Activated B cell treated with CpG ODN at 0.5 μM for 24 hours (primary cell): ENCODE measurements around the gene HS3ST1. TPM values are rescaled to one million over a fixed set of nuclear protein-coding genes. Genes with fewer than 3 reads are reported as not detected.

Experiments used
- ATAC-seq: fragments of 200-7000 bp; cut with Tn5 transposase; one replicate; pipeline ENCODE4 v1.10.0; 2021; ENCODE audit warnings: low read depth, mild to moderate bottlenecking, moderate library complexity
- CTCF ChIA-PET: fragments of 350-600 bp; sonication (Branson Sonifier 250); formaldehyde crosslinking; loops from one replicate; lab custom pipeline; 2021; ENCODE audit warnings: antibody characterized with exemption; lab: Charles Lee
- POLR2A ChIA-PET: fragments of 350-600 bp; sonication (Branson Sonifier 250); formaldehyde crosslinking; loops from one replicate; lab custom pipeline; 2021; ENCODE audit warnings: antibody characterized with exemption; lab: Charles Lee
- DNase-seq: peaks from one replicate; pipeline ENCODE4 v3.0.0; 2022
- H3K27ac Mint-ChIP-seq: one replicate; pipeline ENCODE4 v1.8.0; 2020; ENCODE audit warnings: mixed read lengths
- H3K27me3 Mint-ChIP-seq: one replicate; pipeline ENCODE4 v1.8.0; 2021; ENCODE audit warnings: mixed read lengths
- H3K36me3 Mint-ChIP-seq: one replicate; pipeline ENCODE4 v1.8.0; 2021; ENCODE audit warnings: low read depth, mixed read lengths
- H3K4me1 Mint-ChIP-seq: one replicate; pipeline ENCODE4 v1.8.0; 2021; ENCODE audit warnings: mixed read lengths
- H3K4me3 Mint-ChIP-seq: one replicate; pipeline ENCODE4 v1.8.0; 2020; ENCODE audit warnings: mild to moderate bottlenecking, mixed read lengths
- H3K9me3 Mint-ChIP-seq: one replicate; pipeline ENCODE4 v1.8.0; 2020; ENCODE audit warnings: mixed read lengths
- intact Hi-C: fragments of 100-400 bp; cut with micrococcal nuclease; formaldehyde crosslinking; loops from one replicate; pipeline ENCODE4 v1.15.1; 2024
- total RNA-seq: library from RNA; stranded (reverse); gene quantifications from 2 replicates; pipeline ENCODE4 v1.2.3, GENCODE V29; 2022
- TF ChIP-seq, protein P1 (sequence below): fragments of 200-600 bp; IDR thresholded peaks from one replicate; pipeline ENCODE4 v1.8.0; 2022; ENCODE audit warnings: antibody characterized with exemption, mild to moderate bottlenecking

Gene HS3ST1
- total RNA-seq, 1 donor from 2014 or later = 2.1 TPM

GRCh38 chr4:11426731-11427120 lies 2.0 kb downstream of the HS3ST1 start:
- CTCF ChIA-PET = interaction anchor here (0.8 to 1.6 kb wide), 3 partner anchors 533 to 850 kb away, joined by 4 to 6 read pairs (median 5); no protein-coding TSS in a partner anchor
- peaks cover 79% of the 10 kb centered on the region for H3K4me1 Mint-ChIP-seq

GRCh38 chr4:11426003-11426402 lies 2.7 kb downstream of the HS3ST1 start:
- H3K9me3 Mint-ChIP-seq = no peaks in the 10 kb centered on the region
- TF ChIP-seq, protein P1, sequence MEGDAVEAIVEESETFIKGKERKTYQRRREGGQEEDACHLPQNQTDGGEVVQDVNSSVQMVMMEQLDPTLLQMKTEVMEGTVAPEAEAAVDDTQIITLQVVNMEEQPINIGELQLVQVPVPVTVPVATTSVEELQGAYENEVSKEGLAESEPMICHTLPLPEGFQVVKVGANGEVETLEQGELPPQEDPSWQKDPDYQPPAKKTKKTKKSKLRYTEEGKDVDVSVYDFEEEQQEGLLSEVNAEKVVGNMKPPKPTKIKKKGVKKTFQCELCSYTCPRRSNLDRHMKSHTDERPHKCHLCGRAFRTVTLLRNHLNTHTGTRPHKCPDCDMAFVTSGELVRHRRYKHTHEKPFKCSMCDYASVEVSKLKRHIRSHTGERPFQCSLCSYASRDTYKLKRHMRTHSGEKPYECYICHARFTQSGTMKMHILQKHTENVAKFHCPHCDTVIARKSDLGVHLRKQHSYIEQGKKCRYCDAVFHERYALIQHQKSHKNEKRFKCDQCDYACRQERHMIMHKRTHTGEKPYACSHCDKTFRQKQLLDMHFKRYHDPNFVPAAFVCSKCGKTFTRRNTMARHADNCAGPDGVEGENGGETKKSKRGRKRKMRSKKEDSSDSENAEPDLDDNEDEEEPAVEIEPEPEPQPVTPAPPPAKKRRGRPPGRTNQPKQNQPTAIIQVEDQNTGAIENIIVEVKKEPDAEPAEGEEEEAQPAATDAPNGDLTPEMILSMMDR = no peak
- H3K4me3 Mint-ChIP-seq = peak overlapping the region; percentile 32
- H3K36me3 Mint-ChIP-seq = peaks cover 16% of the 10 kb centered on the region
- peaks cover 2% of the 10 kb centered on the region for H3K27me3 Mint-ChIP-seq
- intact Hi-C loops = loop anchor here (2.0 to 10.0 kb wide), 6 partner anchors 196 to 1401 kb away; partner anchors contain the start of genes CLNK and SLC2A9
- DNase-seq = no peak
- H3K27ac Mint-ChIP-seq = peak overlapping the region; percentile 53
- no peak for ATAC-seq
- H3K4me1 Mint-ChIP-seq = peaks cover 79% of the 10 kb centered on the region
- ChIA-PET POLR2A (no interaction called here), CTCF (interaction anchor here (0.6 to 1.5 kb wide), 2 partner anchors 10 to 845 kb away, joined by 3 to 6 read pairs; no protein-coding TSS in a partner anchor)

More at GRCh38 chr4:11426731-11427120, 2.0 kb downstream of the HS3ST1 start:
- peaks cover 11% of the 10 kb centered on the region for H3K36me3 Mint-ChIP-seq
- H3K27me3 Mint-ChIP-seq = peaks cover 2% of the 10 kb centered on the region
- H3K9me3 Mint-ChIP-seq = no peaks in the 10 kb centered on the region
- no peak for DNase-seq
- ATAC-seq = no peak
- TF ChIP-seq, protein P1 = no peak
- intact Hi-C loops = loop anchor here (2.0 to 10.0 kb wide), 6 partner anchors 196 to 1402 kb away; partner anchors contain the start of genes CLNK and SLC2A9
- peak overlapping the region; percentile 50 for H3K27ac Mint-ChIP-seq
- POLR2A ChIA-PET = interaction anchor here (0.7 kb wide), 1 partner anchor 13 kb away, joined by 4 read pairs; no protein-coding TSS in a partner anchor
- H3K4me3 Mint-ChIP-seq = peak overlapping the region; percentile 91

GRCh38 chr4:11424856-11425255 lies 3.8 kb downstream of the HS3ST1 start:
- no peak overlapping the region for H3K4me3 Mint-ChIP-seq
- H3K36me3 Mint-ChIP-seq = peaks cover 18% of the 10 kb centered on the region
- DNase-seq = no peak
- TF ChIP-seq, protein P1 = no peak
- peaks cover 79% of the 10 kb centered on the region for H3K4me1 Mint-ChIP-seq
- intact Hi-C loops = loop anchor here (1.0 to 10.0 kb wide), 9 partner anchors 197 to 1400 kb away; partner anchors contain the start of genes CLNK and SLC2A9
- no peak for ATAC-seq
- peaks cover 2% of the 10 kb centered on the region for H3K27me3 Mint-ChIP-seq
- POLR2A ChIA-PET = no interaction called here
- no peaks in the 10 kb centered on the region for H3K9me3 Mint-ChIP-seq
- CTCF ChIA-PET = interaction anchor here (0.7 to 2.0 kb wide), 16 partner anchors 8 to 1221 kb away, joined by 3 to 21 read pairs (median 4); no protein-coding TSS in a partner anchor
- peak overlapping the region; percentile 53 for H3K27ac Mint-ChIP-seq

- POLR2A ChIA-PET = no interaction called here
- CTCF ChIA-PET = interaction anchor here (0.7 to 2.0 kb wide), 19 partner anchors 9 to 870 kb away, joined by 3 to 21 read pairs (median 5); no protein-coding TSS in a partner anchor
- Mint-ChIP-seq H3K27ac (peak overlapping the region; percentile 13), H3K4me1 (peaks cover 77% of the 10 kb centered on the region), H3K27me3 (peaks cover 2% of the 10 kb centered on the region), H3K36me3 (peaks cover 21% of the 10 kb centered on the region), H3K4me3 (no peak overlapping the region), H3K9me3 (no peaks in the 10 kb centered on the region)
- DNase-seq = no peak
- intact Hi-C loops = loop anchor here (1.0 to 10.0 kb wide), 5 partner anchors 531 to 1399 kb away; partner anchors contain the start of gene SLC2A9
- ATAC-seq = no peak
- TF ChIP-seq, protein P1 = no peak
Measured at GRCh38 chr4:11424000-11424399, 4.7 kb downstream of the HS3ST1 start.

DNA sequence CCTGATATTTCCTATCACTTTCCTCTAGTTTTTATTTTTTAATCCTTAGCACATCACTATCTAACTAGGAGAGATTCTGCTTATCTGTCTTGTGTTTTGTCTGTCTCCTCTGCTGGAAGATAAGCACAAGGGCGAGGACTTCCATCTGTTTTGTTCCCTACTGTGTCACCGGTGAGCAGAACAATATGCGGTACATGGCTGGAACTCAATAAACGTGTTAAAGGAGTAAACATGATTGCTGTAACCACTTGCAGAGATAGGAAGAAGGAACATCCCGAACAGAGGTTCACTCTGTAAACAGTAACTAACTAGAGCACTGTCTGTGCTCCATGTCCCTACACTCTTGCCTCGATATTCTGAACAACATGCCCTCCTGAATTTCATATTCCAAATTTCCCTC lies 5.2 kb downstream of the HS3ST1 start:
- no peak for DNase-seq
- peaks cover 24% of the 10 kb centered on the region for H3K36me3 Mint-ChIP-seq
- intact Hi-C loops = loop anchor here (10.0 kb wide), 1 partner anchor 1399 kb away; the partner anchor contains the start of gene SLC2A9
- no peak overlapping the region for H3K27ac Mint-ChIP-seq
- ChIA-PET POLR2A (interaction anchor here (0.7 kb wide), 1 partner anchor 269 kb away, joined by 13 read pairs; no protein-coding TSS in a partner anchor), CTCF (interaction anchor here (1.0 to 2.0 kb wide), 14 partner anchors 8 to 869 kb away, joined by 3 to 21 read pairs (median 6); no protein-coding TSS in a partner anchor)
- no peaks in the 10 kb centered on the region for H3K9me3 Mint-ChIP-seq
- peaks cover 2% of the 10 kb centered on the region for H3K27me3 Mint-ChIP-seq
- H3K4me1 Mint-ChIP-seq = peaks cover 83% of the 10 kb centered on the region
- H3K4me3 Mint-ChIP-seq = no peak overlapping the region
- no peak for ATAC-seq
- TF ChIP-seq, protein P1 = no peak
